ENCODE results near the gene FTHL17.

DNA sequence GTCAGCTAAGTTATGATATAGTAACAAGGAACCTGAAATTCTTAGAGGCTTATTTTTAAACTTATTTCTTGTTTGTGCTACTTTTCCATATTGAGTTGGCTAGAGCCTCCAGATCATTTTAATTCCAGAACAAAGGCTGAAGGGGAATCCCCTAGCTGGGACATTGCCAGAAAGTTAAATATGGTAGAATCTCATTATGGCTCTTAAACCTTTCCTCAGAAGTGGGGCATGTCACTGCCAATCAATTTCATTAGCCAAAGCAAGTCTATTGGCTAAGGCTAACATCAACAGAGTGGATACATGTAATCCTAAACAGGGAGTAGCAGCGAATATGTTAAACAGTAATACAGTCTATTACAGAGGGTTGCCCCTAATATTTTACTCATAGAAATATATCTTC, 47.0 kb downstream of the FTHL17 start:
- TF ChIP-seq SUZ12 (IDR thresholded peaks at IDR 0.05; ENCODE audit: extremely low read depth, insufficient read depth, insufficient read length): no peak
- no peak for TF ChIP-seq ZNF274 (IDR thresholded peaks at IDR 0.05; ENCODE audit: low read depth, low read length)

Data from NT2/D1 (cell line).